Effector memory CD4-positive, alpha-beta T cell (primary cell): ENCODE data around the gene ZFP90.
"Not testable (repeated sequence)": the region's sequence is repeated elsewhere in the genome, so short reads cannot be mapped to it uniquely, and the experiment has no call there.

Experiments
- DNase-seq, 3 donors: peaks; one replicate each; pipeline ENCODE4 v3.0.0-alpha.2; 2020
- H3K27ac ChIP-seq: 2 replicates; pipeline ENCODE4 v1.7.0; 2013; ENCODE audit warnings: mild to moderate bottlenecking, low read length, moderate library complexity; ENCODE audit not compliant: insufficient read depth, poor library complexity, severe bottlenecking
- H3K27me3 ChIP-seq: replicated peaks from 2 replicates; pipeline ENCODE4 v1.7.0; 2013; ENCODE audit warnings: mild to moderate bottlenecking, low read length; ENCODE audit not compliant: insufficient read depth, control insufficient read depth, poor library complexity, severe bottlenecking
- H3K36me3 ChIP-seq: 2 replicates; pipeline ENCODE4 v1.7.0; 2013; ENCODE audit warnings: mild to moderate bottlenecking, low read length, moderate library complexity; ENCODE audit not compliant: control insufficient read depth, insufficient read depth
- H3K4me1 ChIP-seq: 2 replicates; pipeline ENCODE4 v1.7.0; 2013; ENCODE audit warnings: low read length, mild to moderate bottlenecking; ENCODE audit not compliant: control insufficient read depth, insufficient read depth, poor library complexity, severe bottlenecking
- H3K4me3 ChIP-seq: 2 replicates; pipeline ENCODE4 v1.7.0; 2013; ENCODE audit warnings: low read length, low read depth, mild to moderate bottlenecking; ENCODE audit not compliant: insufficient read depth, poor library complexity, severe bottlenecking
- H3K9me3 ChIP-seq: 2 replicates; pipeline ENCODE4 v1.7.0; 2013; ENCODE audit warnings: mild to moderate bottlenecking, low read length, moderate library complexity; ENCODE audit not compliant: control insufficient read depth

ZFP90 gene

GRCh38 chr16:68529608-68529930 lies 9.5 kb upstream of the ZFP90 start:
- Histone ChIP-seq H3K27ac (peak overlapping the region; percentile 42), H3K4me3 (peak overlapping the region; percentile 87), H3K36me3 (no peaks in the 10 kb centered on the region), H3K4me1 (peaks cover 15% of the 10 kb centered on the region), H3K9me3 (no peaks in the 10 kb centered on the region), H3K27me3 (no peaks in the 10 kb centered on the region)
- DNase-seq = no peak

GRCh38 chr16:68529931-68530701 lies 9.0 kb upstream of the ZFP90 start:
- Histone ChIP-seq H3K36me3 (no peaks in the 10 kb centered on the region), H3K27ac (peak overlapping the region; percentile 42), H3K4me1 (peaks cover 15% of the 10 kb centered on the region), H3K9me3 (no peaks in the 10 kb centered on the region), H3K4me3 (peak overlapping the region; percentile 87), H3K27me3 (no peaks in the 10 kb centered on the region)
- peak; percentile 71 to 83 (median 79) for DNase-seq

- no peaks in the 10 kb centered on the region for H3K36me3 ChIP-seq
- no peak overlapping the region for H3K27ac ChIP-seq
- H3K9me3 ChIP-seq = no peaks in the 10 kb centered on the region
- H3K4me1 ChIP-seq = peaks cover 15% of the 10 kb centered on the region
- DNase-seq = no peak
- H3K27me3 ChIP-seq = no peaks in the 10 kb centered on the region
- H3K4me3 ChIP-seq = no peak overlapping the region
Observed at GRCh38 chr16:68533937-68534336, 5.2 kb upstream of the ZFP90 start.

- Histone ChIP-seq H3K9me3 (no peaks in the 10 kb centered on the region), H3K36me3 (no peaks in the 10 kb centered on the region), H3K27ac (no peak overlapping the region), H3K4me1 (peaks cover 10% of the 10 kb centered on the region), H3K4me3 (no peak overlapping the region), H3K27me3 (no peaks in the 10 kb centered on the region)
- no peak for DNase-seq
Observed at GRCh38 chr16:68535331-68535730, 3.8 kb upstream of the ZFP90 start.

GRCh38 chr16:68539711-68540239 lies 684 bp downstream of the ZFP90 start:
- Histone ChIP-seq H3K27ac (peak overlapping the region; percentile 82), H3K4me3 (peak overlapping the region; percentile 90), H3K4me1 (peaks cover 5% of the 10 kb centered on the region), H3K9me3 (no peaks in the 10 kb centered on the region), H3K36me3 (no peaks in the 10 kb centered on the region), H3K27me3 (no peaks in the 10 kb centered on the region)
- no peak for DNase-seq

- Histone ChIP-seq H3K27ac (no peak overlapping the region), H3K4me3 (no peak overlapping the region), H3K4me1 (no peaks in the 10 kb centered on the region), H3K36me3 (peaks cover 29% of the 10 kb centered on the region), H3K9me3 (peaks cover 18% of the 10 kb centered on the region), H3K27me3 (no peaks in the 10 kb centered on the region)
- peak in 2 of 3 donors; percentile 6 to 11 for DNase-seq
Observed at GRCh38 chr16:68548947-68549346, 9.9 kb downstream of the ZFP90 start.

- no peak overlapping the region for H3K4me3 ChIP-seq
- H3K4me1 ChIP-seq = no peaks in the 10 kb centered on the region
- no peak for DNase-seq
- peaks cover 65% of the 10 kb centered on the region for H3K36me3 ChIP-seq
- peaks cover 55% of the 10 kb centered on the region for H3K9me3 ChIP-seq
- no peak overlapping the region for H3K27ac ChIP-seq
- no peaks in the 10 kb centered on the region for H3K27me3 ChIP-seq
Observed at GRCh38 chr16:68553186-68553585, 14.1 kb downstream of the ZFP90 start.

GRCh38 chr16:68560341-68560740 lies 21.2 kb downstream of the ZFP90 start:
- not testable (repeated sequence) for H3K4me3 ChIP-seq, DNase-seq, H3K27me3 ChIP-seq, H3K4me1 ChIP-seq, H3K27ac ChIP-seq
- H3K9me3 ChIP-seq = peaks cover 76% of the 10 kb centered on the region
- peaks cover 78% of the 10 kb centered on the region for H3K36me3 ChIP-seq

GRCh38 chr16:68563631-68564381 lies 24.7 kb downstream of the ZFP90 start:
- no peak overlapping the region for H3K27ac ChIP-seq
- peaks cover 68% of the 10 kb centered on the region for H3K9me3 ChIP-seq
- no peak for DNase-seq
- no peaks in the 10 kb centered on the region for H3K4me1 ChIP-seq
- no peaks in the 10 kb centered on the region for H3K27me3 ChIP-seq
- peak overlapping the region; percentile 4 for H3K4me3 ChIP-seq
- peaks cover 44% of the 10 kb centered on the region for H3K36me3 ChIP-seq

GRCh38 chr16:68564382-68564985 lies 25.4 kb downstream of the ZFP90 start:
- no peaks in the 10 kb centered on the region for H3K4me1 ChIP-seq
- peak overlapping the region; percentile 4 for H3K4me3 ChIP-seq
- H3K9me3 ChIP-seq = peaks cover 68% of the 10 kb centered on the region
- H3K27me3 ChIP-seq = no peaks in the 10 kb centered on the region
- no peak for DNase-seq
- H3K27ac ChIP-seq = no peak overlapping the region
- H3K36me3 ChIP-seq = peaks cover 38% of the 10 kb centered on the region
